Measurements from ENCODE around the gene NCF4. TPM values are rescaled to one million over a fixed set of nuclear protein-coding genes. Genes with fewer than 3 reads are reported as not detected.

The NCF4 gene
- total RNA-seq, 1 experiment from 2014 or later, result not detected

GRCh38 chr22:36858156-36858555, 2.6 kb upstream of the NCF4 start:
- H3K9me3 ChIP-seq (ENCODE audit: control insufficient read depth, insufficient read depth, low read depth, low read length), result no peaks in the 10 kb centered on the region
- H3K4me1 ChIP-seq (ENCODE audit: control insufficient read depth, insufficient read depth, low read length), result no peaks in the 10 kb centered on the region
- ATAC-seq (no peak), DNase-seq (ENCODE audit: low read depth, low spot score) (no peak)
- no peak overlapping the region for H3K4me3 ChIP-seq (ENCODE audit: low read depth in 2 of 2, low read length in 2 of 2)
- intact Hi-C loops (cut with micrococcal nuclease; ENCODE audit: unreplicated experiment) (no loop called here), in situ Hi-C loops (cut with HindIII; ENCODE audit: low pct_unique_long_range_greater_than_20kb, low sequenced_read_pairs) (no loop called here)
- no peaks in the 10 kb centered on the region for H3K36me3 ChIP-seq (ENCODE audit: control insufficient read depth, insufficient read depth, low read length)
- H3K27me3 ChIP-seq (ENCODE audit: control insufficient read depth, insufficient read depth, low read length), result no peaks in the 10 kb centered on the region
- no TSS peak for BruUV-seq (replicated peaks)
- CTCF ChIA-PET, result no interaction called here
- H3K27ac ChIP-seq (ENCODE audit: low read length), result no peak overlapping the region
- POLR2A ChIA-PET, result no interaction called here
- TF ChIP-seq CTCF (IDR thresholded peaks at IDR 0.05) (no peak), POLR2AphosphoS5 (IDR thresholded peaks at IDR 0.05; ENCODE audit: low read depth, low read length) (no peak), REST (IDR thresholded peaks at IDR 0.05; ENCODE audit: insufficient read depth in 1 of 2, low read depth in 2 of 2, low read length in 1 of 2) (no peak), SIN3A (IDR thresholded peaks at IDR 0.05; ENCODE audit: borderline replicate concordance, insufficient read depth, low read depth, low read length) (no peak), TCF7L2 (IDR thresholded peaks at IDR 0.05; ENCODE audit: low read depth, low read length) (no peak)

GRCh38 chr22:36858966-36859365, 1.8 kb upstream of the NCF4 start:
- CTCF ChIA-PET, result no interaction called here
- TF ChIP-seq CTCF (IDR thresholded peaks at IDR 0.05) (no peak), POLR2AphosphoS5 (IDR thresholded peaks at IDR 0.05; ENCODE audit: low read depth, low read length) (no peak), TCF7L2 (IDR thresholded peaks at IDR 0.05; ENCODE audit: low read depth, low read length) (no peak), SIN3A (IDR thresholded peaks at IDR 0.05; ENCODE audit: borderline replicate concordance, insufficient read depth, low read depth, low read length) (no peak), REST (IDR thresholded peaks at IDR 0.05; ENCODE audit: insufficient read depth in 1 of 2, low read depth in 2 of 2, low read length in 1 of 2) (no peak)
- Histone ChIP-seq H3K9me3 (ENCODE audit: control insufficient read depth, insufficient read depth, low read depth, low read length) (no peaks in the 10 kb centered on the region), H3K36me3 (ENCODE audit: control insufficient read depth, insufficient read depth, low read length) (no peaks in the 10 kb centered on the region), H3K27ac (ENCODE audit: low read length) (no peak overlapping the region), H3K27me3 (ENCODE audit: control insufficient read depth, insufficient read depth, low read length) (no peaks in the 10 kb centered on the region), H3K4me1 (ENCODE audit: control insufficient read depth, insufficient read depth, low read length) (no peaks in the 10 kb centered on the region), H3K4me3 (ENCODE audit: low read depth in 2 of 2, low read length in 2 of 2) (no peak overlapping the region)
- ATAC-seq (no peak), DNase-seq (ENCODE audit: low read depth, low spot score) (no peak)
- intact Hi-C loops (cut with micrococcal nuclease; ENCODE audit: unreplicated experiment) (no loop called here), in situ Hi-C loops (cut with HindIII; ENCODE audit: low pct_unique_long_range_greater_than_20kb, low sequenced_read_pairs) (no loop called here)
- no TSS peak for BruUV-seq (replicated peaks)
- POLR2A ChIA-PET, result no interaction called here

All from Panc1 (cell line).